ENCODE results near the gene SDHB.

SDHB gene

DNA sequence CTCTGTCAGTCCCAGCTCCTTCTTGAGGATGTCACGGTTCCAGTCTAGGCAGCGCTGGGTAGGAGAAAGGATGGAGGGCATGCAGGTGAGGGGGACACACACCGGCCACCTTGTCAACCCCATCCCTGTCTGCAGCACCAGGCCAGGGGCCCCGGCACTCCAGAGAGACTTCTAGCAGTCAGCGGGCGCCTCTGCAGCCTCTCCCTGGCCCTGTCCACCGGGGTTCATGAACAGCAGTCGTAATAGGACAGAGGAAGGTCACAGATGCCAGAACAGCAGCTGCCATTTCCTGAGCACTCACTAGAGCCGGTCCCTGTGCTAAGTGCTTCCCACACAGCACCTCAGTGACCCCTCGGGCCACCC, 16.3 kb upstream of the SDHB start:
- H3K9ac ChIP-seq (ENCODE audit: low read length): no peak overlapping the region
- H4K8ac ChIP-seq (ENCODE audit: low read depth, low read length): no peak overlapping the region
- no peak overlapping the region for H2BK120ac ChIP-seq (ENCODE audit: low read depth, low read length)
- no peak overlapping the region for H3K4ac ChIP-seq (ENCODE audit: low read depth, low read length)
- no peak overlapping the region for H3K56ac ChIP-seq (ENCODE audit: low read length)
- no peak overlapping the region for H2BK15ac ChIP-seq (replicated peaks; ENCODE audit: low read depth)
- no peak overlapping the region for H4K5ac ChIP-seq (ENCODE audit: low read length)
- no peak overlapping the region for H3K23ac ChIP-seq (ENCODE audit: low read length)
- no peaks in the 10 kb centered on the region for H3K79me2 ChIP-seq (ENCODE audit: control insufficient read depth, insufficient read depth, low read length)
- H3K4me1 ChIP-seq (ENCODE audit: control insufficient read depth, low read depth, low read length): no peaks in the 10 kb centered on the region
- no peak overlapping the region for H3K4me3 ChIP-seq (ENCODE audit: low read length)
- no peaks in the 10 kb centered on the region for H3K79me1 ChIP-seq (ENCODE audit: low read length)
- H3K4me2 ChIP-seq (ENCODE audit: low read length): no peak overlapping the region
- WGBS (ENCODE audit: extremely low coverage, insufficient coverage, low lambda C conversion rate): no CpG with 5 or more reads among the region's 10 CpGs
- H3K27me3 ChIP-seq (ENCODE audit: insufficient read depth, low read length, poor library complexity): no peaks in the 10 kb centered on the region
- no peak overlapping the region for H2BK5ac ChIP-seq (ENCODE audit: low read length)
- no peak for DNase-seq
- H3K27ac ChIP-seq (ENCODE audit: low read depth, low read length): no peak overlapping the region
- no peaks in the 10 kb centered on the region for H3K36me3 ChIP-seq (ENCODE audit: control insufficient read depth, insufficient read depth, low read length)
- no peak overlapping the region for H2AK5ac ChIP-seq (ENCODE audit: low read length)
- no peak overlapping the region for H3K18ac ChIP-seq (ENCODE audit: low read length)

DNA sequence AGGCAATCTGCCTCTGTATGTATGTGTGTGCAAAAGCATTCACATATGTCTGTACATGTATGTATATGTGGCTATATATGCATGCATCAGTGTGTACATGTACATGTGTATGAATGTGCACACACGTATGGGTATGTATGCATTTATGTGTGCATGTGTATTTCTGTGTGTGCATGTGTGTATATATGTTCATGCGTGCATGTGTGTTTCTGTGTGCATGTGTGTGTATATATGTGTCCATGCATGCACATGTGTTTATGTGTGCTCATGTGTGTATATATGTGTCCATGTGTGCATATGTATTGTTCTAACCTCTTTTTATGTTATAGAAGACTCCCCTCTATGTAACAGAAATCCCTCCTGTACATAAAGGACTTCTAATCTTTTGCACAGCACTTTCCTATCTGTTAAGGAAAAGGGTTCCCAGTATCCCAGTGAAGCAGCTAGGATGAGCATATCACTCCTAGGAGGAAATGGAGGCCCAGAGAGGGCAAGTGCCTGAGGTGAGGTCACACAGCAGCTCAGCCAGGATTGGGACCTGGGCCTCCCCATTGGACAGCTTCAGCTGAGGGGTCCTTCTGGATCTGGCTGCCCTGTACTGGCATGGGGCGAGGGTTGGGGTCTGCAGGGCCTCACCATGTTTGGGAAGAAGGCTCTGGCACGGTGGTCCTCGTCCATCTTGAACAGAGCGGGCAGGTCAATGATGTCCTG, 15.8 kb upstream of the SDHB start:
- no peak for DNase-seq
- Histone ChIP-seq H4K5ac (ENCODE audit: low read length) (no peak overlapping the region), H3K9ac (ENCODE audit: low read length) (no peak overlapping the region), H2BK5ac (ENCODE audit: low read length) (no peak overlapping the region), H3K79me2 (ENCODE audit: control insufficient read depth, insufficient read depth, low read length) (no peaks in the 10 kb centered on the region), H2AK5ac (ENCODE audit: low read length) (no peak overlapping the region), H3K23ac (ENCODE audit: low read length) (no peak overlapping the region), H4K8ac (ENCODE audit: low read depth, low read length) (no peak overlapping the region), H3K27ac (ENCODE audit: low read depth, low read length) (no peak overlapping the region), H3K79me1 (ENCODE audit: low read length) (no peaks in the 10 kb centered on the region), H3K18ac (ENCODE audit: low read length) (no peak overlapping the region), H3K36me3 (ENCODE audit: control insufficient read depth, insufficient read depth, low read length) (no peaks in the 10 kb centered on the region), H3K27me3 (ENCODE audit: insufficient read depth, low read length, poor library complexity) (no peaks in the 10 kb centered on the region), H3K4me1 (ENCODE audit: control insufficient read depth, low read depth, low read length) (no peaks in the 10 kb centered on the region), H2BK15ac (replicated peaks; ENCODE audit: low read depth) (no peak overlapping the region), H2BK120ac (ENCODE audit: low read depth, low read length) (no peak overlapping the region), H3K56ac (ENCODE audit: low read length) (no peak overlapping the region), H3K4ac (ENCODE audit: low read depth, low read length) (no peak overlapping the region), H3K4me3 (ENCODE audit: low read length) (no peak overlapping the region), H3K4me2 (ENCODE audit: low read length) (no peak overlapping the region)
- no CpG with 5 or more reads among the region's 6 CpGs for WGBS (ENCODE audit: extremely low coverage, insufficient coverage, low lambda C conversion rate)

DNA sequence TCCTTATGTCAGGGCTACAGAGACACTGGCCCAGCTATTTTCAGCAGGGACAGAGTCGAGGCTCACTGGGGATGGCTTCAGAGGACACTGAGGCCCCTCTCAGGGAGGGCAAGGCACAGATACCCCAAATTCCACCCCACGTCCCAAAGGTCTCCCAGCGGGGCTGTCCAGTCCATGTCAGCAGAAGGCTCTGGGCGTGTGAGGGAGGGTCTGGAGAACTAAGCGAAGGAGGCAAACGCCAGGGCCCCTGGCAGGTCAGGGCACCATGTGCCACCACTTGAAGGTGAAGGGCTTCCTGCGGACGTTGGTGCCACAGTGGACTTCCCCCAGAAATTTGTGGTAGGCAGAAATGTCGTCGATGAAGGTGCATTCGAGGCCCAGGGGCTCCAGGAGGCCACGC, 15.0 kb upstream of the SDHB start:
- H2BK120ac ChIP-seq (ENCODE audit: low read depth, low read length): no peak overlapping the region
- no CpG with 5 or more reads among the region's 12 CpGs for WGBS (ENCODE audit: extremely low coverage, insufficient coverage, low lambda C conversion rate)
- H4K5ac ChIP-seq (ENCODE audit: low read length): no peak overlapping the region
- no peak overlapping the region for H3K4me3 ChIP-seq (ENCODE audit: low read length)
- no peak for DNase-seq
- no peak overlapping the region for H2BK5ac ChIP-seq (ENCODE audit: low read length)
- no peak overlapping the region for H2BK15ac ChIP-seq (replicated peaks; ENCODE audit: low read depth)
- no peak overlapping the region for H3K27ac ChIP-seq (ENCODE audit: low read depth, low read length)
- H2AK5ac ChIP-seq (ENCODE audit: low read length): no peak overlapping the region
- no peak overlapping the region for H4K8ac ChIP-seq (ENCODE audit: low read depth, low read length)
- H3K79me1 ChIP-seq (ENCODE audit: low read length): no peaks in the 10 kb centered on the region
- H3K36me3 ChIP-seq (ENCODE audit: control insufficient read depth, insufficient read depth, low read length): no peaks in the 10 kb centered on the region
- no peak overlapping the region for H3K9ac ChIP-seq (ENCODE audit: low read length)
- no peak overlapping the region for H3K4ac ChIP-seq (ENCODE audit: low read depth, low read length)
- no peak overlapping the region for H3K23ac ChIP-seq (ENCODE audit: low read length)
- no peaks in the 10 kb centered on the region for H3K79me2 ChIP-seq (ENCODE audit: control insufficient read depth, insufficient read depth, low read length)
- no peak overlapping the region for H3K18ac ChIP-seq (ENCODE audit: low read length)
- H3K4me2 ChIP-seq (ENCODE audit: low read length): no peak overlapping the region
- H3K27me3 ChIP-seq (ENCODE audit: insufficient read depth, low read length, poor library complexity): no peaks in the 10 kb centered on the region
- no peak overlapping the region for H3K56ac ChIP-seq (ENCODE audit: low read length)
- no peaks in the 10 kb centered on the region for H3K4me1 ChIP-seq (ENCODE audit: control insufficient read depth, low read depth, low read length)

DNA sequence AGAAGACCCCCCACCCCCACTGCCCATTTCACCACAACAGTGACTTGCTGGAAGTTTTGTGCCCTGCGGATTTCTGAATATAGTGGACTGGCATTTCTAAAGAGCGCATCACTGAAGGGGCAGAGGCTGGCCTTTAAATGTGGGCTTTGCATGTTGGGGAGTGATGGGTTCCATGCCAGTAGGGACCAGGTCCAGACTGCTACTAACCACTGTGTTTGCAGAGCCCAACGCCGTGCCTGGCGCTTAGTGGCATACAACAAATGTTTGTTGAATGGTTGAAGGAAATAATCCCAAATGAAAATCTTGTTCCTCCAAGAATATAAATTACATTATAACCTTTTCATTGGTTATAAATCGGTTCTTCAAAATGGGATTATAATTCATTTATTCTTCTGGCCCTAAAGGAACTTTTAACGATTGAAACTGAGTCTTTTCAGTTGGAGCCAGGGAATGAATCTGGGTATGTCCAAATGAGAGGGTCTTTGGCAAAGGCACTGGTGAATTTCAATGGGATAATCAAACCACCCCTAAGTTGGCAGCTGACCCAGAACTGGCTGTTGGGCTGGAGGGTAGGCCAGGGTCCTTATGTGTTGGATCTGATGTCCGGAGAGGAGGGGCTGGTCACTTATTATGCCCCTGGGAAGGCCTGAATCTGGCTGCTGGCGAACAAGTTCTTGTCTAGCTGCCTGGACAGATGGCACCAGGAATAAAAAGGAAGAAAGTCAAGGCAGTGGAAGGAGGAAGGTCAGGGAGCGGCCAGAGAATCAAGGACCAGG, 13.8 kb upstream of the SDHB start:
- no CpG with 5 or more reads among the region's 10 CpGs for WGBS (ENCODE audit: extremely low coverage, insufficient coverage, low lambda C conversion rate)
- H4K8ac ChIP-seq (ENCODE audit: low read depth, low read length): no peak overlapping the region

DNA sequence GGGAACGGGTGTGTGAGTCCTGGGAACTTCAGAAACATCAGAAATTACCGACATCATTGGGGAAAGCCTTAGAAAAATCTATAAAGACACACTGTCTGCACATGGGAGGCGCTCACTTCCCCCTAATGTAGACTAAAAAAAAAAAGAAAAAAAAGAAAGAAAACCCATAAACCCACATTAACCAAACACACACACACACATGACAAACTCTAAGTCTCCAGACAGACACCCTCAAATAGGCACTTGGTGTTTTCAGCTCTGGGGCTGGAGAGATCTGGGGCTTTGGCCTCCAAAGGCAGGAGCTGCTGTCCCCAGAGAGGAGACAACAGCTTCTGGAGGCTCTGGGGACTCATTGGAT, 13.2 kb upstream of the SDHB start:
- Histone ChIP-seq H4K5ac (ENCODE audit: low read length) (no peak overlapping the region), H3K4me3 (ENCODE audit: low read length) (no peak overlapping the region), H3K4ac (ENCODE audit: low read depth, low read length) (no peak overlapping the region), H2BK15ac (replicated peaks; ENCODE audit: low read depth) (no peak overlapping the region), H3K23ac (ENCODE audit: low read length) (no peak overlapping the region), H3K4me1 (ENCODE audit: control insufficient read depth, low read depth, low read length) (no peaks in the 10 kb centered on the region), H3K18ac (ENCODE audit: low read length) (no peak overlapping the region), H4K8ac (ENCODE audit: low read depth, low read length) (no peak overlapping the region), H3K36me3 (ENCODE audit: control insufficient read depth, insufficient read depth, low read length) (no peaks in the 10 kb centered on the region), H2BK120ac (ENCODE audit: low read depth, low read length) (no peak overlapping the region), H2AK5ac (ENCODE audit: low read length) (no peak overlapping the region), H3K56ac (ENCODE audit: low read length) (no peak overlapping the region), H3K79me2 (ENCODE audit: control insufficient read depth, insufficient read depth, low read length) (no peaks in the 10 kb centered on the region), H3K4me2 (ENCODE audit: low read length) (no peak overlapping the region), H3K27ac (ENCODE audit: low read depth, low read length) (no peak overlapping the region), H3K9ac (ENCODE audit: low read length) (no peak overlapping the region), H3K27me3 (ENCODE audit: insufficient read depth, low read length, poor library complexity) (no peaks in the 10 kb centered on the region), H2BK5ac (ENCODE audit: low read length) (no peak overlapping the region), H3K79me1 (ENCODE audit: low read length) (no peaks in the 10 kb centered on the region)
- no CpG with 5 or more reads among the region's 3 CpGs for WGBS (ENCODE audit: extremely low coverage, insufficient coverage, low lambda C conversion rate)
- no peak for DNase-seq

More for the DNA sequence above, 13.8 kb upstream of the SDHB start:
- H3K4me1 ChIP-seq (ENCODE audit: control insufficient read depth, low read depth, low read length): no peaks in the 10 kb centered on the region
- no peak overlapping the region for H3K4me2 ChIP-seq (ENCODE audit: low read length)
- no peak overlapping the region for H3K4ac ChIP-seq (ENCODE audit: low read depth, low read length)
- no peaks in the 10 kb centered on the region for H3K79me1 ChIP-seq (ENCODE audit: low read length)
- no peak overlapping the region for H2BK120ac ChIP-seq (ENCODE audit: low read depth, low read length)
- no peak overlapping the region for H2AK5ac ChIP-seq (ENCODE audit: low read length)
- no peak overlapping the region for H3K9ac ChIP-seq (ENCODE audit: low read length)
- no peak overlapping the region for H2BK15ac ChIP-seq (replicated peaks; ENCODE audit: low read depth)
- no peak overlapping the region for H3K18ac ChIP-seq (ENCODE audit: low read length)
- no peak for DNase-seq
- no peak overlapping the region for H4K5ac ChIP-seq (ENCODE audit: low read length)
- H3K27me3 ChIP-seq (ENCODE audit: insufficient read depth, low read length, poor library complexity): no peaks in the 10 kb centered on the region
- no peaks in the 10 kb centered on the region for H3K79me2 ChIP-seq (ENCODE audit: control insufficient read depth, insufficient read depth, low read length)
- H3K27ac ChIP-seq (ENCODE audit: low read depth, low read length): no peak overlapping the region
- no peak overlapping the region for H3K56ac ChIP-seq (ENCODE audit: low read length)
- no peak overlapping the region for H3K23ac ChIP-seq (ENCODE audit: low read length)
- no peak overlapping the region for H2BK5ac ChIP-seq (ENCODE audit: low read length)
- H3K36me3 ChIP-seq (ENCODE audit: control insufficient read depth, insufficient read depth, low read length): no peaks in the 10 kb centered on the region
- no peak overlapping the region for H3K4me3 ChIP-seq (ENCODE audit: low read length)

All from mesendoderm (in vitro differentiated cells).